Measurements from ENCODE around the gene SRD5A1.

The SRD5A1 gene

DNA sequence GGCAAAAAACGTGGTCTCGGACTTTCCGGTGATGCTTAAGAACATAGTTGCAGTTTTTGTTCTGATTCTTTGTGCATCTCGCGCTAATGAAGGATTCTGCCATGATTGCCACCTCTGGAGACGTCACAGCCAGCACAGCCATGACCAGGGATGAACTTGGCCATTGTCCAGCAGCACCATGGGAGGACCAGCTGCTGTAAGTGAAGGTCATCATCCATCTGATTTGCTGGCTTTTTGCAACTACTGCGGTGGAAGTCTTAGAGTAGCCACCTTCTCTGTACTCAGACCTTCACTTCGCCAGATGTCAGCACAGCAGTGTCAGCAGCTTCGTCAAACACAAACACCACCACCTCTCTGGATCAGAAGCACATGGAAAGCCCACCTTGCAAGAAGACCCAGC, 46.1 kb upstream of the SRD5A1 start:
- DNase-seq (ENCODE audit: low read depth), result no peak
- TF ChIP-seq, protein P1, sequence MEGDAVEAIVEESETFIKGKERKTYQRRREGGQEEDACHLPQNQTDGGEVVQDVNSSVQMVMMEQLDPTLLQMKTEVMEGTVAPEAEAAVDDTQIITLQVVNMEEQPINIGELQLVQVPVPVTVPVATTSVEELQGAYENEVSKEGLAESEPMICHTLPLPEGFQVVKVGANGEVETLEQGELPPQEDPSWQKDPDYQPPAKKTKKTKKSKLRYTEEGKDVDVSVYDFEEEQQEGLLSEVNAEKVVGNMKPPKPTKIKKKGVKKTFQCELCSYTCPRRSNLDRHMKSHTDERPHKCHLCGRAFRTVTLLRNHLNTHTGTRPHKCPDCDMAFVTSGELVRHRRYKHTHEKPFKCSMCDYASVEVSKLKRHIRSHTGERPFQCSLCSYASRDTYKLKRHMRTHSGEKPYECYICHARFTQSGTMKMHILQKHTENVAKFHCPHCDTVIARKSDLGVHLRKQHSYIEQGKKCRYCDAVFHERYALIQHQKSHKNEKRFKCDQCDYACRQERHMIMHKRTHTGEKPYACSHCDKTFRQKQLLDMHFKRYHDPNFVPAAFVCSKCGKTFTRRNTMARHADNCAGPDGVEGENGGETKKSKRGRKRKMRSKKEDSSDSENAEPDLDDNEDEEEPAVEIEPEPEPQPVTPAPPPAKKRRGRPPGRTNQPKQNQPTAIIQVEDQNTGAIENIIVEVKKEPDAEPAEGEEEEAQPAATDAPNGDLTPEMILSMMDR (IDR thresholded peaks at IDR 0.05; ENCODE audit: insufficient read depth, low read depth, low read length, missing control alignments), result no peak
- H3K4me3 ChIP-seq (ENCODE audit: low read depth, low read length), result no peak overlapping the region

GRCh38 chr5:6590581-6590980, 42.7 kb upstream of the SRD5A1 start:
- DNase-seq (ENCODE audit: low read depth), result no peak

GRCh38 chr5:6591671-6592288, 41.5 kb upstream of the SRD5A1 start:
- TF ChIP-seq, protein P1 (IDR thresholded peaks at IDR 0.05; ENCODE audit: insufficient read depth, low read depth, low read length, missing control alignments), result no peak
- no peak for DNase-seq (ENCODE audit: low read depth)
- H3K4me3 ChIP-seq (ENCODE audit: low read depth, low read length), result no peak overlapping the region

More at GRCh38 chr5:6590581-6590980, 42.7 kb upstream of the SRD5A1 start:
- TF ChIP-seq, protein P1 (IDR thresholded peaks at IDR 0.05; ENCODE audit: insufficient read depth, low read depth, low read length, missing control alignments), result no peak
- H3K4me3 ChIP-seq (ENCODE audit: low read depth, low read length), result no peak overlapping the region

DNA sequence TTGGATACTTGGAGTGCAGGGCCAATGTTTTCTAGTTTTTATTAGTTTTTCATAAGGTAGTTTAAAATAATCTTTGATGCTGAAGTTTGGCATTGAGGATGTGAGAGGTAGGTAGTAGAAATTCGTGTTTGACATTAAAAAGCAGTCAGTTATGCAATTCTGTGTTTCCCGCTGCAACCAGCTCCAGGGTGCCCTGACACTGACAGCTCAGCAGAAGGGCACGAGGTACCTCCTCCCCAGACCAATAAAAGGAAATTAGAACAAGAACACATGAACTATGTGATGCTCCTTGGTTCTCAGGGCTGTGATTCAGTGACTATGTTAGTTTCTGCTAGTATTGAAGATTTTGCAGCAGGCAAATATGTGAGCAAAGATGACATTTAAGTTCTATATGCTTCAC, 40.6 kb upstream of the SRD5A1 start:
- DNase-seq (ENCODE audit: low read depth), result no peak
- TF ChIP-seq, protein P1 (IDR thresholded peaks at IDR 0.05; ENCODE audit: insufficient read depth, low read depth, low read length, missing control alignments), result no peak
- no peak overlapping the region for H3K4me3 ChIP-seq (ENCODE audit: low read depth, low read length)

GRCh38 chr5:6593148-6594016, 39.9 kb upstream of the SRD5A1 start:
- TF ChIP-seq, protein P1 (IDR thresholded peaks at IDR 0.05; ENCODE audit: insufficient read depth, low read depth, low read length, missing control alignments), result no peak
- no peak overlapping the region for H3K4me3 ChIP-seq (ENCODE audit: low read depth, low read length)
- DNase-seq (ENCODE audit: low read depth), result no peak

DNA sequence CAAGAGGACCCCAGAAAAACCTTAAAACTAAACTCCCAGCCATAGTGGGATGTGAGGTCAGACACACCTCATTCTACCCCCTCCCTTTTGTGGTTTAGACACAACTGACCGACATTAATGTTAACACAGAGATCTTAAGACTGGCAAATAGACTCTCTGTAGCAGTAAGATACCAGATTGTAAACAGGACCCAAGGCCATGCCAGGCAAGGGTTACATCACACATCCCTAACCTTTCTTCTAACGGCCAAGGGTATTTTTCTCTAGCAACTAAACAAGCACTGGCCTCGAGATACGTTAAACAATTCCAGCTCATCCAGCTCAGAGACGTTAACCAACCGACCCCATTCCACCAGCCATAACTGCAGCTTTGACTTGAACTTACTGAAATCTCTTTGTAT, 39.2 kb upstream of the SRD5A1 start:
- no peak overlapping the region for H3K4me3 ChIP-seq (ENCODE audit: low read depth, low read length)
- TF ChIP-seq, protein P1 (IDR thresholded peaks at IDR 0.05; ENCODE audit: insufficient read depth, low read depth, low read length, missing control alignments), result no peak
- DNase-seq (ENCODE audit: low read depth), result no peak
